SH-SY5Y (cell line): ENCODE results near the gene TIMM50.

ENCODE experiments used
- GATA2 ChIP-seq: IDR thresholded peaks from 2 replicates; pipeline ENCODE4 v1.6.1; 2011; ENCODE audit warnings: mild to moderate bottlenecking, low read depth, low read length
- GATA3 ChIP-seq: IDR thresholded peaks from 2 replicates; pipeline ENCODE4 v1.6.1; 2011; ENCODE audit warnings: low read depth, mild to moderate bottlenecking, low read length, moderate library complexity

- TF ChIP-seq GATA2 = no peak
- no peak for TF ChIP-seq GATA3
Measured at GRCh38 chr19:39481229-39481545, 549 bp downstream of the TIMM50 start.
